ENCODE measurements around the gene BRPF1. TPM values are rescaled to one million over a fixed set of nuclear protein-coding genes. Genes with fewer than 3 reads are reported as not detected.
A peak's percentile ranks its signal among the peaks of the same experiment; 100 is the strongest.

BRPF1 gene
- total RNA-seq, 1 donor from 2014 or later: 12.1 TPM

- TF ChIP-seq CTCF (IDR thresholded peaks at IDR 0.05) (no peak), EZH2phosphoT487 (IDR thresholded peaks at IDR 0.05) (no peak), EZH2 (IDR thresholded peaks at IDR 0.05) (no peak)
- Histone ChIP-seq H3K79me2 (ENCODE audit: low read depth) (peaks cover 12% of the 10 kb centered on the region), H4K20me1 (ENCODE audit: low read depth) (no peaks in the 10 kb centered on the region), H3K9ac (no peak overlapping the region), H3K4me2 (no peak overlapping the region), H3F3A (ENCODE audit: low read depth) (peaks cover 27% of the 10 kb centered on the region), H3K4me1 (peaks cover 4% of the 10 kb centered on the region), H2AFZ (replicated peaks) (no peak overlapping the region), H3K27ac (no peak overlapping the region), H3K36me3 (no peaks in the 10 kb centered on the region), H3K4me3 (no peak overlapping the region), H3K27me3 (no peaks in the 10 kb centered on the region), H3K9me3 (ENCODE audit: low read depth) (no peaks in the 10 kb centered on the region)
- H3K9me3 Mint-ChIP-seq: no peaks in the 10 kb centered on the region
- DNase-seq (ENCODE audit: low spot score): no peak
- peaks cover 4% of the 10 kb centered on the region for H3K27me3 Mint-ChIP-seq (ENCODE audit: insufficient read depth, low read depth)
- peaks cover 27% of the 10 kb centered on the region for H3K36me3 Mint-ChIP-seq
- no peak overlapping the region for H3K27ac Mint-ChIP-seq
- H3K4me3 Mint-ChIP-seq: no peak overlapping the region
- H3K4me1 Mint-ChIP-seq: peaks cover 18% of the 10 kb centered on the region
Measured at GRCh38 chr3:9746330-9746729, 14.8 kb downstream of the BRPF1 start.

GRCh38 chr3:9747267-9747666 lies 15.7 kb downstream of the BRPF1 start:
- Histone ChIP-seq H3K27ac (no peak overlapping the region), H3K9ac (no peak overlapping the region), H3K36me3 (no peaks in the 10 kb centered on the region), H2AFZ (replicated peaks) (no peak overlapping the region), H3K9me3 (ENCODE audit: low read depth) (no peaks in the 10 kb centered on the region), H3K27me3 (no peaks in the 10 kb centered on the region), H3F3A (ENCODE audit: low read depth) (peaks cover 27% of the 10 kb centered on the region), H3K4me1 (peaks cover 4% of the 10 kb centered on the region), H3K4me3 (no peak overlapping the region), H3K4me2 (no peak overlapping the region), H3K79me2 (ENCODE audit: low read depth) (peaks cover 16% of the 10 kb centered on the region), H4K20me1 (ENCODE audit: low read depth) (no peaks in the 10 kb centered on the region)
- Mint-ChIP-seq H3K4me1 (peaks cover 18% of the 10 kb centered on the region), H3K36me3 (peaks cover 34% of the 10 kb centered on the region), H3K27ac (no peak overlapping the region), H3K4me3 (no peak overlapping the region), H3K9me3 (no peaks in the 10 kb centered on the region), H3K27me3 (ENCODE audit: insufficient read depth, low read depth) (peaks cover 4% of the 10 kb centered on the region)
- TF ChIP-seq EZH2phosphoT487 (IDR thresholded peaks at IDR 0.05) (no peak), CTCF (IDR thresholded peaks at IDR 0.05) (no peak), EZH2 (IDR thresholded peaks at IDR 0.05) (no peak)
- DNase-seq (ENCODE audit: low spot score): no peak

GRCh38 chr3:9748031-9748430 lies 16.5 kb downstream of the BRPF1 start:
- Histone ChIP-seq H3K36me3 (no peaks in the 10 kb centered on the region), H3K27me3 (no peaks in the 10 kb centered on the region), H3F3A (ENCODE audit: low read depth) (peaks cover 27% of the 10 kb centered on the region), H3K9ac (no peak overlapping the region), H3K4me3 (no peak overlapping the region), H2AFZ (replicated peaks) (no peak overlapping the region), H3K4me2 (no peak overlapping the region), H3K27ac (no peak overlapping the region), H3K4me1 (peaks cover 4% of the 10 kb centered on the region), H3K79me2 (ENCODE audit: low read depth) (peaks cover 16% of the 10 kb centered on the region), H3K9me3 (ENCODE audit: low read depth) (no peaks in the 10 kb centered on the region), H4K20me1 (ENCODE audit: low read depth) (no peaks in the 10 kb centered on the region)
- Mint-ChIP-seq H3K27me3 (ENCODE audit: insufficient read depth, low read depth) (peaks cover 2% of the 10 kb centered on the region), H3K4me1 (peaks cover 18% of the 10 kb centered on the region), H3K9me3 (no peaks in the 10 kb centered on the region), H3K4me3 (peak overlapping the region; percentile 38), H3K36me3 (peaks cover 34% of the 10 kb centered on the region), H3K27ac (no peak overlapping the region)
- no peak for TF ChIP-seq EZH2phosphoT487 (IDR thresholded peaks at IDR 0.05)
- TF ChIP-seq CTCF (IDR thresholded peaks at IDR 0.05): no peak
- no peak for TF ChIP-seq EZH2 (IDR thresholded peaks at IDR 0.05)
- DNase-seq (ENCODE audit: low spot score): no peak
